ENCODE measurements around the gene IL36RN.
A peak's percentile ranks its signal among the peaks of the same experiment; 100 is the strongest.
"Not testable (repeated sequence)": the region's sequence is repeated elsewhere in the genome, so short reads cannot be mapped to it uniquely, and the experiment has no call there.

IL36RN gene

GRCh38 chr2:113088213-113088992 is 29.4 kb downstream of the IL36RN start:
- ATAC-seq (replicated peaks), result peak; percentile 33 to 41
- Mint-ChIP-seq H3K27me3 (peaks cover 5 to 10% of the 10 kb centered on the region in 2 donors), H3K27ac (no peak overlapping the region), H3K36me3 (no peaks in the 10 kb centered on the region), H3K4me3 (no peak overlapping the region), H3K4me1 (peaks cover 1 to 3% of the 10 kb centered on the region in 2 donors), H3K9me3 (no peaks in the 10 kb centered on the region)
- no peak for DNase-seq

- peak; percentile 87 for ATAC-seq (replicated peaks)
- Mint-ChIP-seq H3K4me1 (no peaks in the 10 kb centered on the region), H3K36me3 (no peaks in the 10 kb centered on the region), H3K4me3 (no peak overlapping the region), H3K9me3 (no peaks in the 10 kb centered on the region), H3K27ac (no peak overlapping the region), H3K27me3 (peaks cover 4 to 9% of the 10 kb centered on the region in 2 donors)
- peak; percentile 36 for DNase-seq
These were observed 30.9 kb downstream of the IL36RN start for GRCh38 chr2:113089916-113090315.

- H3K27ac Mint-ChIP-seq, result no peak overlapping the region
- DNase-seq, result no peak
- H3K4me3 Mint-ChIP-seq, result no peak overlapping the region
- peaks cover 6% of the 10 kb centered on the region in 2 donors for H3K9me3 Mint-ChIP-seq
- H3K4me1 Mint-ChIP-seq, result no peaks in the 10 kb centered on the region
- peaks cover 5 to 10% of the 10 kb centered on the region in 2 donors for H3K27me3 Mint-ChIP-seq
- ATAC-seq (replicated peaks), result no peak
- H3K36me3 Mint-ChIP-seq, result peaks cover 3 to 5% of the 10 kb centered on the region in 2 donors
These were observed 32.4 kb downstream of the IL36RN start for GRCh38 chr2:113091231-113091896.

GRCh38 chr2:113092864-113093612 is 34.0 kb downstream of the IL36RN start:
- Mint-ChIP-seq H3K4me1 (peaks cover 8 to 12% of the 10 kb centered on the region in 2 donors), H3K4me3 (no peak overlapping the region), H3K36me3 (peaks cover 7 to 9% of the 10 kb centered on the region in 2 donors), H3K9me3 (peaks cover 8 to 18% of the 10 kb centered on the region in 2 donors), H3K27me3 (peaks cover 5 to 15% of the 10 kb centered on the region in 2 donors), H3K27ac (no peak overlapping the region)
- DNase-seq (no peak), ATAC-seq (replicated peaks) (no peak)

- Mint-ChIP-seq H3K9me3 (peaks cover 8 to 19% of the 10 kb centered on the region in 2 donors), H3K4me3 (no peak overlapping the region), H3K27ac (no peak overlapping the region), H3K27me3 (peaks cover 5 to 15% of the 10 kb centered on the region in 2 donors), H3K36me3 (peaks cover 7 to 10% of the 10 kb centered on the region in 2 donors), H3K4me1 (peaks cover 13 to 18% of the 10 kb centered on the region in 2 donors)
- DNase-seq (no peak), ATAC-seq (replicated peaks) (no peak)
These were observed 34.6 kb downstream of the IL36RN start for GRCh38 chr2:113093613-113093977.

GRCh38 chr2:113096306-113096705 is 37.3 kb downstream of the IL36RN start:
- Mint-ChIP-seq H3K36me3 (peaks cover 7 to 10% of the 10 kb centered on the region in 2 donors), H3K27me3 (peaks cover 5 to 15% of the 10 kb centered on the region in 2 donors), H3K9me3 (peaks cover 8 to 19% of the 10 kb centered on the region in 2 donors), H3K4me1 (peaks cover 13 to 28% of the 10 kb centered on the region in 2 donors)
- DNase-seq; H3K4me3 Mint-ChIP-seq; H3K27ac Mint-ChIP-seq; ATAC-seq (replicated peaks): not testable (repeated sequence)

GRCh38 chr2:113096842-113097618 is 38.0 kb downstream of the IL36RN start:
- not testable (repeated sequence) for DNase-seq, H3K4me3 Mint-ChIP-seq, H3K27ac Mint-ChIP-seq
- ATAC-seq (replicated peaks), result peak; percentile 57 to 68
- H3K4me1 Mint-ChIP-seq, result peaks cover 13 to 28% of the 10 kb centered on the region in 2 donors
- peaks cover 8 to 19% of the 10 kb centered on the region in 2 donors for H3K9me3 Mint-ChIP-seq
- H3K36me3 Mint-ChIP-seq, result peaks cover 7 to 10% of the 10 kb centered on the region in 2 donors
- peaks cover 5 to 15% of the 10 kb centered on the region in 2 donors for H3K27me3 Mint-ChIP-seq

GRCh38 chr2:113098041-113098440 is 39.0 kb downstream of the IL36RN start:
- Mint-ChIP-seq H3K36me3 (peaks cover 12 to 20% of the 10 kb centered on the region in 2 donors), H3K4me1 (peaks cover 19 to 36% of the 10 kb centered on the region in 2 donors), H3K9me3 (peaks cover 13 to 28% of the 10 kb centered on the region in 2 donors), H3K27me3 (peaks cover 13 to 24% of the 10 kb centered on the region in 2 donors), H3K4me3 (peak overlapping the region; percentile 23 to 55), H3K27ac (peak overlapping the region; percentile 48)
- ATAC-seq (replicated peaks) (peak; percentile 75 to 85), DNase-seq (no peak)

- ATAC-seq (replicated peaks) (no peak), DNase-seq (no peak)
- Mint-ChIP-seq H3K4me3 (peak overlapping the region in 1 of 2 donors; percentile 23), H3K4me1 (peaks cover 19 to 41% of the 10 kb centered on the region in 2 donors), H3K36me3 (peaks cover 12 to 20% of the 10 kb centered on the region in 2 donors), H3K9me3 (peaks cover 13 to 28% of the 10 kb centered on the region in 2 donors), H3K27ac (peak overlapping the region; percentile 48), H3K27me3 (peaks cover 13 to 27% of the 10 kb centered on the region in 2 donors)
These were observed 39.5 kb downstream of the IL36RN start for GRCh38 chr2:113098532-113098931.

GRCh38 chr2:113102133-113102532 is 43.1 kb downstream of the IL36RN start:
- H3K27ac Mint-ChIP-seq, result peak overlapping the region; percentile 75

GRCh38 chr2:113103277-113103676 is 44.3 kb downstream of the IL36RN start:
- H3K4me1 Mint-ChIP-seq, result peaks cover 18 to 45% of the 10 kb centered on the region in 2 donors
- peaks cover 6 to 9% of the 10 kb centered on the region in 2 donors for H3K9me3 Mint-ChIP-seq
- no peak overlapping the region for H3K4me3 Mint-ChIP-seq
- peak overlapping the region; percentile 57 for H3K27ac Mint-ChIP-seq
- peaks cover 7 to 13% of the 10 kb centered on the region in 2 donors for H3K36me3 Mint-ChIP-seq
- no peak for ATAC-seq (replicated peaks)
- no peak for DNase-seq
- H3K27me3 Mint-ChIP-seq, result peaks cover 12 to 18% of the 10 kb centered on the region in 2 donors

More at GRCh38 chr2:113102133-113102532, 43.1 kb downstream of the IL36RN start:
- Mint-ChIP-seq H3K4me1 (peaks cover 24 to 52% of the 10 kb centered on the region in 2 donors), H3K4me3 (no peak overlapping the region), H3K36me3 (peaks cover 10 to 18% of the 10 kb centered on the region in 2 donors), H3K9me3 (peaks cover 9 to 16% of the 10 kb centered on the region in 2 donors), H3K27me3 (peaks cover 11 to 16% of the 10 kb centered on the region in 2 donors)
- ATAC-seq (replicated peaks) (no peak), DNase-seq (no peak)

- peaks cover 18 to 24% of the 10 kb centered on the region in 2 donors for H3K27me3 Mint-ChIP-seq
- H3K4me3 Mint-ChIP-seq, result peak overlapping the region; percentile 22 to 44
- no peak for DNase-seq
- H3K36me3 Mint-ChIP-seq, result peaks cover 7 to 13% of the 10 kb centered on the region in 2 donors
- peak; percentile 97 to 98 for ATAC-seq (replicated peaks)
- peaks cover 6 to 9% of the 10 kb centered on the region in 2 donors for H3K9me3 Mint-ChIP-seq
- H3K27ac Mint-ChIP-seq, result peak overlapping the region; percentile 89
- H3K4me1 Mint-ChIP-seq, result peaks cover 15 to 41% of the 10 kb centered on the region in 2 donors
These were observed 45.1 kb downstream of the IL36RN start for GRCh38 chr2:113104054-113104611.

Measured in stimulated activated naive B cell treated with anti-CD40 and anti-IgM and Interleukin-4, amounts not matched to agents 10 μg/mL and 1 μg/mL and 100 μg/mL, for 72 hours (primary cell).